H1 (cell line): Measurements from ENCODE around the gene SCOC. TPM values are rescaled to one million over a fixed set of nuclear protein-coding genes. Genes with fewer than 3 reads are reported as not detected.

Experiments used
- CTCF ChIA-PET: fragments of 300-600 bp; sonication (Branson Sonifier 250); formaldehyde crosslinking; loops from one replicate; lab custom pipeline; 2021; ENCODE audit not compliant: partially characterized antibody; lab: Charles Lee
- POLR2A ChIA-PET: fragments of 300-600 bp; sonication (Branson Sonifier 250); formaldehyde crosslinking; loops from one replicate; lab custom pipeline; 2021; ENCODE audit warnings: inconsistent platforms; ENCODE audit not compliant: partially characterized antibody; lab: Charles Lee
- DNase-seq, 2 experiments: peaks; one replicate each; pipeline versions ENCODE4 v3.0.0 to v3.0.0-alpha.2; 2010 to 2022; ENCODE audit warnings: low spot score in 2 of 2, low read depth in 1 of 2, mixed read lengths in 1 of 2
- FAIRE-seq: peaks from 2 replicates; lab custom pipeline; 2011; peaks lifted over from hg19 to GRCh38; lab: Jason Lieb, UNC
- H2AFZ ChIP-seq: 2 replicates; pipeline ENCODE4 v1.8.1; 2012; ENCODE audit warnings: low read length, inconsistent platforms
- H2AK5ac ChIP-seq: 2 replicates; pipeline ENCODE4 v1.6.1; 2013; ENCODE audit warnings: low read depth, low read length
- H2BK120ac ChIP-seq: replicated peaks from 2 replicates; pipeline ENCODE3; 2013; ENCODE audit warnings: low read depth, low read length, inconsistent platforms
- H2BK12ac ChIP-seq: 2 replicates; pipeline ENCODE4 v1.6.1; 2013; ENCODE audit warnings: low read depth, low read length
- H2BK15ac ChIP-seq: 2 replicates; pipeline ENCODE4 v1.6.1; 2013; ENCODE audit warnings: low read length
- H2BK20ac ChIP-seq: 2 replicates; pipeline ENCODE4 v1.6.1; 2013; ENCODE audit warnings: low read length
- H2BK5ac ChIP-seq: 2 replicates; pipeline ENCODE4 v1.6.1; 2013; ENCODE audit warnings: low read depth, low read length
- H3K14ac ChIP-seq: 2 replicates; pipeline ENCODE4 v1.6.1; 2013; ENCODE audit warnings: inconsistent platforms; ENCODE audit not compliant: insufficient read length
- H3K18ac ChIP-seq: 2 replicates; pipeline ENCODE4 v1.6.1; 2013; ENCODE audit warnings: low read length; ENCODE audit errors: extremely low read depth
- H3K23ac ChIP-seq: 2 replicates; pipeline ENCODE4 v1.6.1; 2013; ENCODE audit warnings: inconsistent platforms; ENCODE audit not compliant: insufficient read length
- H3K23me2 ChIP-seq: 2 replicates; pipeline ENCODE4 v1.6.1; 2013; ENCODE audit warnings: low read depth, low read length
- H3K27ac ChIP-seq: 2 replicates; pipeline ENCODE4 v1.6.1; 2011; ENCODE audit warnings: low read depth, low read length, inconsistent platforms
- H3K27me3 ChIP-seq, 4 experiments: replicated peaks in 1 of 4; 1 replicate in 1 of 4; 2 replicates in 3 of 4; pipeline versions ENCODE4 v1.6.1 to v1.8.1; 2011 to 2013; ENCODE audit warnings: low read length in 3 of 4, mild to moderate bottlenecking in 3 of 4, inconsistent platforms in 2 of 4, mixed read lengths in 2 of 4, moderate library complexity in 1 of 4; ENCODE audit not compliant: control insufficient read depth in 3 of 4, insufficient read depth in 3 of 4; ENCODE audit errors: extremely low read depth in 1 of 4
- H3K36me3 ChIP-seq, 4 experiments: 2 replicates each; pipeline versions ENCODE4 v1.6.1 to v1.8.1; 2011 to 2013; ENCODE audit warnings: mild to moderate bottlenecking in 4 of 4, low read length in 3 of 4, moderate library complexity in 2 of 4, control low read depth in 1 of 4, inconsistent platforms in 1 of 4; ENCODE audit not compliant: insufficient read depth in 4 of 4, control insufficient read depth in 2 of 4
- H3K4ac ChIP-seq: replicated peaks from 2 replicates; pipeline ENCODE3; 2013; ENCODE audit warnings: low read length, low read depth, mixed read lengths, inconsistent platforms; ENCODE audit not compliant: insufficient read length
- H3K4me1 ChIP-seq, 4 experiments: replicated peaks in 1 of 4; 1 replicate in 1 of 4; 2 replicates in 3 of 4; pipeline versions ENCODE4 v1.6.1 to v1.8.1; 2011 to 2013; ENCODE audit warnings: low read length in 3 of 4, inconsistent platforms in 2 of 4, mixed read lengths in 1 of 4; ENCODE audit not compliant: insufficient read depth in 4 of 4, control insufficient read depth in 3 of 4
- H3K4me2 ChIP-seq, 2 experiments: 2 replicates each; pipeline versions ENCODE4 v1.6.1 to v1.8.1; 2011 to 2013; ENCODE audit warnings: low read depth in 2 of 2, low read length in 2 of 2, control low read depth in 1 of 2, inconsistent platforms in 1 of 2, mild to moderate bottlenecking in 1 of 2; ENCODE audit not compliant: insufficient read depth in 1 of 2
- H3K4me3 ChIP-seq, 4 experiments: fragments of 200-600, 300-600 bp in 1 of 4; sonication (generic), shearing (Covaris generic), sonication (Bioruptor Twin) in 1 of 4; 2 replicates each; pipeline versions ENCODE4 v1.5.1 to v1.8.1; 2011 to 2016; ENCODE audit warnings: low read length in 4 of 4, low read depth in 3 of 4, control low read depth in 2 of 4, inconsistent platforms in 2 of 4, mild to moderate bottlenecking in 2 of 4, mixed read lengths in 1 of 4, moderate library complexity in 1 of 4; ENCODE audit not compliant: insufficient read depth in 2 of 4; ENCODE audit errors: extremely low read depth in 1 of 4
- H3K56ac ChIP-seq: replicated peaks from 2 replicates; pipeline ENCODE3; 2013; ENCODE audit warnings: low read depth, mild to moderate bottlenecking, mixed read lengths, low read length, inconsistent platforms; ENCODE audit not compliant: insufficient read length
- H3K79me1 ChIP-seq: 2 replicates; pipeline ENCODE4 v1.6.1; 2013; ENCODE audit warnings: low read depth, low read length, control low read depth
- H3K79me2 ChIP-seq, 2 experiments: 2 replicates each; pipeline versions ENCODE4 v1.6.1 to v1.8.1; 2012 to 2013; ENCODE audit warnings: low read length in 2 of 2, mild to moderate bottlenecking in 2 of 2, inconsistent platforms in 1 of 2; ENCODE audit not compliant: insufficient read depth in 2 of 2, control insufficient read depth in 1 of 2
- H3K9ac ChIP-seq, 4 experiments: replicated peaks in 1 of 4; 1 replicate in 1 of 4; 2 replicates in 3 of 4; pipeline versions ENCODE4 v1.6.1 to v1.8.1; 2011 to 2013; ENCODE audit warnings: low read depth in 3 of 4, low read length in 3 of 4, control low read depth in 2 of 4, mild to moderate bottlenecking in 2 of 4, moderate library complexity in 2 of 4, inconsistent platforms in 1 of 4; ENCODE audit errors: extremely low read depth in 1 of 4
- H3K9me3 ChIP-seq, 2 experiments: 2 replicates each; pipeline versions ENCODE4 v1.6.1 to v1.8.1; 2012 to 2013; ENCODE audit warnings: mild to moderate bottlenecking in 2 of 2, moderate library complexity in 2 of 2, control low read depth in 1 of 2, inconsistent platforms in 1 of 2, low read depth in 1 of 2, low read length in 1 of 2, mixed read lengths in 1 of 2; ENCODE audit not compliant: insufficient read depth in 2 of 2
- H4K20me1 ChIP-seq, 2 experiments: replicated peaks in 1 of 2; 2 replicates each; pipeline versions ENCODE3 to v1.8.1; 2011 to 2013; ENCODE audit warnings: inconsistent platforms in 2 of 2, low read length in 2 of 2, mild to moderate bottlenecking in 1 of 2; ENCODE audit not compliant: insufficient read depth in 2 of 2, control insufficient read depth in 1 of 2
- H4K5ac ChIP-seq: 2 replicates; pipeline ENCODE4 v1.6.1; 2013; ENCODE audit warnings: low read length, low read depth, mixed read lengths, inconsistent platforms; ENCODE audit not compliant: insufficient read length
- H4K8ac ChIP-seq: 2 replicates; pipeline ENCODE4 v1.8.0; 2013; ENCODE audit warnings: mild to moderate bottlenecking, moderate library complexity, low read length, inconsistent platforms; ENCODE audit not compliant: insufficient read depth; ENCODE audit errors: extremely low read depth
- H4K91ac ChIP-seq: replicated peaks from 2 replicates; pipeline ENCODE3; 2013; ENCODE audit warnings: low read length, mixed read lengths, inconsistent platforms; ENCODE audit not compliant: insufficient read length
- ASH2L ChIP-seq: fragments of 200-600, 300-600 bp; sonication (generic); IDR thresholded peaks from one replicate; pipeline ENCODE4 v1.7.1; 2017; ENCODE audit warnings: low read length
- KDM1A ChIP-seq: fragments of 200-600, 300-600 bp; sonication (generic); IDR thresholded peaks from 2 replicates; pipeline ENCODE4 v1.7.1; 2016; ENCODE audit warnings: mild to moderate bottlenecking, low read length, borderline replicate concordance
- NANOG ChIP-seq: IDR thresholded peaks from 2 replicates; pipeline ENCODE4 v1.6.1; 2011; ENCODE audit warnings: low read length, low read depth, mild to moderate bottlenecking, inconsistent platforms; ENCODE audit not compliant: insufficient read depth, poor library complexity, severe bottlenecking
- PHF8 ChIP-seq: fragments of 200-600 bp; sonication (generic); conservative IDR thresholded peaks from 2 replicates; pipeline ENCODE4 v1.7.1; 2012; ENCODE audit warnings: low read depth, mild to moderate bottlenecking, inconsistent platforms, low read length, moderate library complexity
- POU5F1 ChIP-seq: IDR thresholded peaks from 2 replicates; pipeline ENCODE4 v1.6.1; 2011; ENCODE audit warnings: low read depth, mild to moderate bottlenecking, low read length, moderate library complexity
- RNF2 ChIP-seq: fragments of 200-900, 300-1000 bp; sonication (generic); IDR thresholded peaks from 2 replicates; pipeline ENCODE4 v1.7.1; 2016; ENCODE audit warnings: borderline replicate concordance, low read depth, mild to moderate bottlenecking, antibody characterized with exemption, low read length; ENCODE audit not compliant: poor library complexity, severe bottlenecking; ENCODE audit errors: missing control alignments
- SAP30 ChIP-seq: fragments of 300-600 bp; sonication (generic); IDR thresholded peaks from 2 replicates; pipeline ENCODE4 v1.7.1; 2012; ENCODE audit warnings: low read length, moderate library complexity, mild to moderate bottlenecking, inconsistent platforms; ENCODE audit not compliant: insufficient read depth, insufficient replicate concordance
- TAF7 ChIP-seq: optimal IDR thresholded peaks from 2 replicates; pipeline ENCODE3; 2011; ENCODE audit warnings: low read depth, mild to moderate bottlenecking, inconsistent platforms, low read length, moderate library complexity, borderline replicate concordance
- WGBS, 2 experiments: shearing (Covaris generic) in 1 of 2; methylation state at CpG; one replicate each; pipeline versions ENCODE4 v1.1.6 to v1.1.7; 2013 to 2015; ENCODE audit warnings: low lambda C conversion rate in 2 of 2, mixed read lengths in 2 of 2, inconsistent platforms in 1 of 2, low coverage in 1 of 2, missing lambda C conversion rate in 1 of 2; ENCODE audit not compliant: insufficient replicate concordance in 2 of 2, insufficient coverage in 1 of 2, insufficient read length in 1 of 2; ENCODE audit errors: extremely low coverage in 1 of 2, missing lambda C conversion rate in 1 of 2; 5-methylcytosine and 5-hydroxymethylcytosine counted together
- polyA plus RNA-seq, 7 experiments: library from polyadenylated mRNA; depleted of rRNA in 3 of 7; stranded (reverse) in 5 of 7; unstranded in 2 of 7; fragments of >200 nt in 5 of 7; fragments of 200-250 nt in 2 of 7; gene quantifications; 1 replicate in 5 of 7; 2 replicates in 1 of 7; 4 replicates in 1 of 7; pipeline versions ENCODE4 v1.2.1 to v1.2.3, GENCODE V29; 2011 to 2013; ENCODE audit warnings: missing spikeins in 2 of 7, mixed read lengths in 2 of 7
- total RNA-seq: library from RNA; stranded (reverse); fragmentation: NEBNext Ultra II Directional; extraction: Animal tissue kit (Norgen Biotek cat#: 25700); gene quantifications from 2 replicates; pipeline ENCODE4 v1.2.1, GENCODE V29; 2021

Gene SCOC
- total and polyA plus RNA-seq, 2 of the 8 experiments (the other 6 are each of a cell fraction or from before 2014, with no cell fraction given): 12.1 to 33.4 TPM

- no peaks in the 10 kb centered on the region for H3K79me2 ChIP-seq
- H3K14ac ChIP-seq: no peak overlapping the region
- H3K27ac ChIP-seq: no peak overlapping the region
- H3K23me2 ChIP-seq: no peaks in the 10 kb centered on the region
- no peak overlapping the region for H4K5ac ChIP-seq
- H4K20me1 ChIP-seq: no peaks in the 10 kb centered on the region
- H3K79me1 ChIP-seq: no peaks in the 10 kb centered on the region
- no peaks in the 10 kb centered on the region for H3K4me1 ChIP-seq
- 91% methylated on average over 1 of the region's 1 CpG; no CpG with 5 or more reads in 1 of the 2 experiments for WGBS, 2 experiments
- H4K8ac ChIP-seq: no peak overlapping the region
- no peak overlapping the region for H3K56ac ChIP-seq
- TF ChIP-seq KDM1A (no peak), PHF8 (no peak), RNF2 (no peak), SAP30 (no peak), TAF7 (no peak), ASH2L (no peak), NANOG (no peak), POU5F1 (no peak)
- no peak overlapping the region for H2AK5ac ChIP-seq
- H2BK5ac ChIP-seq: no peak overlapping the region
- no peaks in the 10 kb centered on the region for H3K27me3 ChIP-seq
- H2BK120ac ChIP-seq: no peak overlapping the region
- no peak overlapping the region for H3K4me2 ChIP-seq
- no peak overlapping the region for H3K18ac ChIP-seq
- ChIA-PET POLR2A (no interaction called here), CTCF (interaction anchor here (0.7 to 1.6 kb wide), 4 partner anchors 9 to 24 kb away, joined by 3 to 7 read pairs (median 4); no protein-coding TSS in a partner anchor)
- no peak overlapping the region for H3K4me3 ChIP-seq
- no peak overlapping the region for H3K4ac ChIP-seq
- no peaks in the 10 kb centered on the region for H3K9me3 ChIP-seq
- H2AFZ ChIP-seq: no peak overlapping the region
- H3K36me3 ChIP-seq: no peaks in the 10 kb centered on the region
- DNase-seq (no peak), FAIRE-seq (no peak)
- no peak overlapping the region for H4K91ac ChIP-seq
- no peak overlapping the region for H2BK15ac ChIP-seq
- no peak overlapping the region for H3K23ac ChIP-seq
- no peak overlapping the region for H2BK20ac ChIP-seq
- no peak overlapping the region for H3K9ac ChIP-seq
- H2BK12ac ChIP-seq: no peak overlapping the region
Measured at GRCh38 chr4:140335076-140335475, 38.4 kb upstream of the SCOC start.
